H54 (cell line): ENCODE measurements around the gene HIF1A.
"Not testable (repeated sequence)": the region's sequence is repeated elsewhere in the genome, so short reads cannot be mapped to it uniquely, and the experiment has no call there.

ENCODE experiments used
- DNase-seq: peaks from one replicate; pipeline ENCODE4 v3.0.0; 2011; ENCODE audit warnings: low spot score, mixed read lengths; ENCODE audit not compliant: insufficient read length
- FAIRE-seq: peaks from 3 replicates; lab custom pipeline; 2011; peaks lifted over from hg19 to GRCh38; lab: Jason Lieb, UNC
- POLR2A ChIP-seq: IDR thresholded peaks from 2 replicates; pipeline ENCODE4 v1.6.1; 2011; ENCODE audit warnings: low read depth, mild to moderate bottlenecking, low read length

HIF1A gene

DNA sequence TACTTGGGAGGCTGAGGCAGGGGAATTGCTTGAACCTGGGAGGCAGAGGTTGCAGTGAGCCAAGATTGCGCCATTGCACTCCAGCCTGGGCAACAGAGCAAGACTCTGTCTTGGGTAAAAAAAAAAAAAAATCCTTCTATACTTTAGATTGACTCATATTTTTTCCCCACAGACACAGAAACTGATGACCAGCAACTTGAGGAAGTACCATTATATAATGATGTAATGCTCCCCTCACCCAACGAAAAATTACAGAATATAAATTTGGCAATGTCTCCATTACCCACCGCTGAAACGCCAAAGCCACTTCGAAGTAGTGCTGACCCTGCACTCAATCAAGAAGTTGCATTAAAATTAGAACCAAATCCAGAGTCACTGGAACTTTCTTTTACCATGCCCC is 42.6 kb downstream of the HIF1A start:
- DNase-seq (no peak), FAIRE-seq (no peak)
- TF ChIP-seq POLR2A, result no peak

DNA sequence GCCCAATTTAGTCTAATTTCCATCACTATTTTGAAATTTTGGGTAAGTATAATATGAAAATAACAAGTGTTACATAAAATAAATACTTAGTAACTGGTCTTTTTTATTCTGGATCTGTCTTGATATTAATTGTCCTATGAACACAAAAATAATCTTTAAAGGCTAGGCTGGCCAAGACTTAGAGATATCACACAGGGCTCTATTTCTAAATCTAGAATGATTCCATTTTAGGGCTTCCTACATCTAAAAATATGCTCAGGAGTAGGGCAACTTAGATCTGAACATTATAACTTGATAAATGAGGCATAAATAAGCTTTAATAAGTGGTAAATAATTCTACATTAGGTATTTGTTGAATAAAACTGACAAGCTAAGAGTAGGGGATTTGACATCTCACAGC is 43.8 kb downstream of the HIF1A start:
- TF ChIP-seq POLR2A, result no peak
- FAIRE-seq (no peak), DNase-seq (no peak)

DNA sequence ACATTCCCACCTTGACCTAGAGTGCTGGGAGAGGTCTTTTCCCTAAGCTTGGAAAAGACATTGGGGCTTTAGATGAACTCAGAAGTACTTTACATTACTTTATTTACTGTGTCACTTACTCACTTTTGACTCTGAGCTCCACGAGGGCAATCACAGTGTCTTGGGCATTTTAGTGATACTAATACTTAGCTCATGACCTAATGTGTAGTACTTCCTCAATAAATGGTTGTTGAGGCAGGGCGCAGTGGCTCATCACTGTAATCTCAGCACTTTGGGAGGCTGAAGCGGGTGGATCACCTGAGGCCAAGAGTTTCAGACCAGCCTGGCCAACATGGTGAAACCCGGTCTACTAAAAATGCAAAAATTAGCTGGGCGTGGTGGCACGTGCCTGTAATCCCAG is 47.1 kb downstream of the HIF1A start:
- no peak for DNase-seq
- no peak for TF ChIP-seq POLR2A
- FAIRE-seq, result no peak

DNA sequence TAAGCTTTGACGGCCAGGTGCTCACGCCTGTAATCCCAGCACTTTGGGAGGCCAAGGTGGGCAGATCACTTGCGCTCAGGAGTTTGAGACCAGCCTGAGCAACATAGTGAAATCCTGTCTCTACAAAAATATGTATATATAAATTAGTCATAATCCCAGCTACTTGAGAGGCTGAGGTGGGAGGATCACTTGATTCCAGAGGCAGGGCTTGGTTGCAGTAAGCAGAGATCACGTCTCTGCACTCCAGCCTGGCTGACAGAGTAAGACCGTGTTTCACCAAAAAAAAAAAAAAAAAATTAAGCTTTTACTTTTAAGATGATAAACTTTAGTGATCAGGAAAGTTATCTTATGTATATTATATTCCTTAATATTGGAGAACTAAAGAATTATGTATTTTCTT is 48.9 kb downstream of the HIF1A start:
- TF ChIP-seq POLR2A, result no peak
- FAIRE-seq (no peak), DNase-seq (no peak)

DNA sequence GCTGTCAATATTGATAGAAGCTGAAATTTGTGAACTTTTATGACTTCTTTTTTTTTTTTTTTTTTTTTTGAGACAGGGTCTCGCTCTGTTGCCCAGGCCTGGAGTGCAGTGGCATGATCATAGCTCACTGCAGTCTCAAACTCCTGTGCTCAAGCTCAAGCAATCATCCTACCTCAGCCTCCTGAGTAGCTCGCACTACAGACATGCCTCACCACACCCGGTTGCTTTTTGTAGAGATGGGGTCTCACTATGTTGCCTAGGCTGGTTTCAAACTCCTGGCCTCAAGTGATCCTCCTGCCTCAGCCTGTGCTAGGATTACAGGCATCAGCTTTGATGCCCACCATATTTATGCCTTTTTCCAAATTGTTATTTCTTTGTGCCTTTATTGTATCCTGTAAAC is 51.0 kb downstream of the HIF1A start:
- FAIRE-seq, DNase-seq: not testable (repeated sequence)

DNA sequence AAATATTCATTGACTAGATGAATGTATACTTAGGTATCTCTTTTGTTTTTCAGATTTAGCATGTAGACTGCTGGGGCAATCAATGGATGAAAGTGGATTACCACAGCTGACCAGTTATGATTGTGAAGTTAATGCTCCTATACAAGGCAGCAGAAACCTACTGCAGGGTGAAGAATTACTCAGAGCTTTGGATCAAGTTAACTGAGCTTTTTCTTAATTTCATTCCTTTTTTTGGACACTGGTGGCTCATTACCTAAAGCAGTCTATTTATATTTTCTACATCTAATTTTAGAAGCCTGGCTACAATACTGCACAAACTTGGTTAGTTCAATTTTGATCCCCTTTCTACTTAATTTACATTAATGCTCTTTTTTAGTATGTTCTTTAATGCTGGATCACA is 51.6 kb downstream of the HIF1A start:
- TF ChIP-seq POLR2A, result no peak
- DNase-seq, result no peak
- peak; percentile 15 for FAIRE-seq

DNA sequence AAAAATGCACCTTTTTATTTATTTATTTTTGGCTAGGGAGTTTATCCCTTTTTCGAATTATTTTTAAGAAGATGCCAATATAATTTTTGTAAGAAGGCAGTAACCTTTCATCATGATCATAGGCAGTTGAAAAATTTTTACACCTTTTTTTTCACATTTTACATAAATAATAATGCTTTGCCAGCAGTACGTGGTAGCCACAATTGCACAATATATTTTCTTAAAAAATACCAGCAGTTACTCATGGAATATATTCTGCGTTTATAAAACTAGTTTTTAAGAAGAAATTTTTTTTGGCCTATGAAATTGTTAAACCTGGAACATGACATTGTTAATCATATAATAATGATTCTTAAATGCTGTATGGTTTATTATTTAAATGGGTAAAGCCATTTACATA is 52.0 kb downstream of the HIF1A start:
- no peak for DNase-seq
- no peak for FAIRE-seq
- TF ChIP-seq POLR2A, result no peak

DNA sequence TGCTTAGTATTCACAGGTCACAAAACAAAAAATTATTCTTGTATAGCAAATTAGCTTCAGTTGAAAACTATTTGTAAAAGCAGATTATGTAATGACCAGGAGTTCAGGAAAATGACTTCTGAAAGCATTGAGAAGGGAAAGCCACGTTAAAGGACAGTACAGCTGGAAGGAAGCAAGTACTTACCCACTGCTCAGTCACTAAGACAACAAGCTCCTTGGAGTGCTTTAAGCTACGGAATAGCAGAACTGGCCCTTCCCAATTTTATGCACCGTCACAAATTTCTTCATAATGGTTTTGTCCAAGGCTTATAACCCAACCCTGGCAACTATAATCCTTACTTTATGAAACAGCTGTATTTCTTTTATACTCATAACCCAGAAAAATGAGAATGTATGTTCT is 54.0 kb downstream of the HIF1A start:
- no peak for FAIRE-seq
- TF ChIP-seq POLR2A, result no peak
- no peak for DNase-seq

DNA sequence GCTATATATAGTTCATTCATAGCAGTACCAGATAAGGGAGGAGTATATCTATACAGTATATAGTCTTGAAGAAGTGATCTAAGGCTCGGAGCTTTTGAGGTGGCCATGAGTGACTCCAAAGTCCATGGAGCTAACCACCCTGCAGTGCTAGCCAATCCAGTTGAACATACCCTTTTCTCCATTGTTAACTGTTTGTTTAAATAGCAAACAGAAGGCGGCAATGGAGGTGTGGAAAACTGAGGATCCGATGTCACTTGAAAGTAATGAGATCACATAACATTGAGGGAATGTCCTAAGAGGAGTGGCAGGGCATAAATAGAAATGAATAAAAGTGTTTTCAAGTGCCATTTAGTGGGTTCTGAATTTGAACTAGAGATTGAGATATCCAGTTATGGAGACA is 54.6 kb downstream of the HIF1A start:
- DNase-seq (no peak), FAIRE-seq (peak; percentile 55)
- TF ChIP-seq POLR2A, result no peak

DNA sequence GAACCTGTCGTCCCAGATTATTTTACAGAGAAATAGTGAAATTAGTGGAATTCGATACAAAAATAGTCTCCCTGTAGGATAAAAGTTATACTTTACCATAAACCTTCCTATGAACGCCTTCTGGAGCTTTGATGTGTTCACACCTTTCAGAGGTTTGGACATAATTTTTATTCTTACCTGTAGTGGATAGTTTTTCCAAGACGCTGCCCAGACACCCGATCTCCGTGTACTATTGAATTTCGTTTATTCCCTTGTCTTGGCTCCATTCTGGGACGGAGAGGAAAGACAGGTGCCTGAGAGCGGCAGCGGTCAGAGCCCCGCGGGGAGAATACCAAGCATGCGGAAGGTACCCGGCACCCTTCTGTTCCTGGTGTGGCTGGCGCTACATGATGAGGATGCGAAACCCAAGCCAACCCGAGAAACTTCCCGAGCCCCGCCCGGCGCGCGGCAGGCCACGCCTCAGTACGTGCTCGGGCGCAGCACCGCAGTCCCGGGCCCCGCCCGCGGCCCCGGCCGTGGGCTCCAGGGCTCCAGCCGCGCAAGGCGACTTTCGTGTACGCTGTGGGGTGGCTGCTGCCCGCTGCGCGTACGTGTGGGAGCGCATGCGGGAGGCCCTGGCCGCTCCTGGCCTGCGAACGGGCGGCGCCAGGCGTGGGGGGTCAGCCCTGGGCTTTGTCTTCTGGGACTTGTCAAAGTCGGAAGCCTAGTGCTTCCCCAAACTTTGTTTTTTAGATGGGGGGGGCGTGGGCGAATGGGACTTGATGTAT is 55.6 kb downstream of the HIF1A start:
- DNase-seq, result no peak
- TF ChIP-seq POLR2A, result no peak
- FAIRE-seq, result no peak

DNA sequence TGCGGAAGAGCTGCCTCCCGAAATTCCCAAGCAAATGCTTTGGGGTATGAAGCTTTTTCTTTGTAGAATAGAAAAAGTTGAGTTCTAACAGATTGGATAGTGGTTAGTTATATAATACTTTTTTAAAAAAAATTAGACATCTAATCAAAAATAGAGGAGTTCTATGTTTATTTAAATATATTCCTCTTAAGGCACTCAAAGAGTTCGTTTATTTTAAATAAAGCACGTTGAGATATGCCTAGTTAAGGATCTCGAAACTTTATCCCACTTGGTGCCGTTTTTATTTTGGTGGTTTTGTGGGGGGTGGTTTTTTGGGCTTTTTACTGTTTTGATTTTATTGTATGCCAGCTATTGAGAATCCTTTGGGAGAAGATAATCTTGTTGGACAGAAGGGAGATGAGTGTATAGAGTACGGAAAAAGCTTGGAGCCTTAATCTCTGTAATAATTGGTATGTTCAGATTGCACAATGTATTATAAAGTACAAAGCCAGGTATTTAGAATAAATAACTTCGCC is 56.2 kb downstream of the HIF1A start:
- no peak for TF ChIP-seq POLR2A
- no peak for DNase-seq
- FAIRE-seq, result no peak

DNA sequence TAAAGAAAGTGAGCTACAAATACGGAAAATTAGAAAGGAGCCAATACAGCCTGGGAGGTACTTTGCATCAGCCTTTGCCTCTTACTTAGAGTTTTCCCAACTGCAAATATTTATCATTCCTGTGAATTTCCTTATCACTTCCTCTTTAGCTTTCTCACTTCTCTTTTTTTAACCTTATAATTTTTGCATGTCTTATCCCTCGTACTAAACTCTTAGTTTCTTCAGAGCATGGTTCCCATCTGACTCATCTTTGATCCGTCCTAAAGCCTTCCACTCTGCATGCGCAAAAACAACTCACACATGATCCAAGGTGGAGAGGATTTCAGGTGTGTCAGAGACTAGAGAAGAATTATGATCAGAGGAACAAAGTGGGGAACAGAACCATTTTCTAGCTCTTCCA is 57.3 kb downstream of the HIF1A start:
- DNase-seq (no peak), FAIRE-seq (peak; percentile 43)
- no peak for TF ChIP-seq POLR2A

DNA sequence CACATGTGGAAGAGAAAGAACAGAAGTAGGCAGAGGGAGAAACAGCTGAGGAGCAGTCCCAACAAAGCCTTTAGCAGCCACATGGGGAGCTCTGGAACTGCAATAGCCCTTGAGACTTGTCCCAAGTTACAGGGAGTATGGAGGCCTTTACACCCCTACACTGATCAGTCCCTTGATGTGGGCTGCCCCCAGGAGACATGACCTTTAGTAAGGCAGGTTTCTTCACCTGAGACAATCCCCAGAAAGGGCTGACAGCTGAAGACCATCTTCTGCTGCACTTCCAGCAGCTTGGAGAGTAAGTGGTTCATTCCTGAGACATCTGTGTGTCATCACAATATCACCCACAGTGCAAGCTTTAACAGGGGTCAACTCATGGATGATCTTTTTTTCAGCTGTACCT is 58.3 kb downstream of the HIF1A start:
- no peak for DNase-seq
- peak; percentile 83 for FAIRE-seq
- no peak for TF ChIP-seq POLR2A

DNA sequence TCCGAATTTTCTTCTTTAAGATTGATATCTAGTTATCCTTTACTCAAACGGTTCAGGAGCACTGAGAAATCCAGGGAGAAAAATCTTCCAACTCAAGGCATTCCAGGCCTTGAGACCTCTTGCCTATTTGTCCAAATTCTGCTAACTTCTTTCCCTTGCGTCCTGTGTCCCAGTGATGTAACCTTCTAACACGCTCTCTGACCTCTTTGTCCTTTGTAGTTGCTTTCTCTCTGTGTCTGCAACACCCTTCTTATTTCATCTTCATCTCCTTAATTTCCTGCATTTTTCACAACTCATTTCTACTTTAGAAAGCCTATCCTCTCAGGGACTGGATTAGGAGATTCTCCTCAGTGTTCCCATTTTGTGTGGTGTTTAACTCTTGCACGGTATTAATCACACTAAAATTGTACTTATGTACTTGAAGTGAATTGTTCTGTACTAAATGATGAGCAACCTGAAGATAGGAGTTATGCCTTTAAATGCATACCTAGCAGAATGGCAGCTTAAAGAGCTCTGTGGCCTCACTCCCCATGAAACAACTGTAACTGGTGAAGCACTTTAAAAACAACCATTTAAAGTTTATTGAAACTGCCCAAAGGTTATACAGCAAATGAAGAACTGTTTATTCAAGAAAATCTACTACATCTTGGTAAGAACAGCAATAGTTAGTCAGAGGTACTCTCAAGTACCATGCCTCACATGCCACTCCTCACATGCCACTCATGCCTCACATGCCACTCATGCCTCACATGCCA is 59.5 kb downstream of the HIF1A start:
- TF ChIP-seq POLR2A, result no peak
- DNase-seq, result no peak
- FAIRE-seq, result peak; percentile 86

DNA sequence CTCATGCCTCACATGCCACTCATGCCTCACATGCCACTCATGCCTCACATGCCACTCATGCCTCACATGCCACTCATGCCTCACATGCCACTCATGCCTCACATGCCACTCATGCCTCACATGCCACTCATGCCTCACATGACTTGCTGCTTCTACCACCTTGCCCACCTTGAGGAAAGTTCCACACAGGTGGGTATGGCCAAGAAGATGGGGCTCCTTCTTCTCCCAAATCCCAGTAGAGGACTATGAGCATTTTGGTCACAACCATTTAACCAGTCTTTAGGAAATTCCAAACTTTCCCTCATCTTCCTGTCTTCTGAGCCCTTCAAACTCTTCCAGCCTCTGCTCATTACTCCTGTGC is 60.0 kb downstream of the HIF1A start:
- not testable (repeated sequence) for FAIRE-seq

More for the DNA sequence above, 60.0 kb downstream of the HIF1A start:
- not testable (repeated sequence) for DNase-seq
